Activated CD8-positive, alpha-beta memory T cell treated with anti-CD3 and anti-CD28 coated beads, Interleukin-2, amount 50 U/mL, for 24 hours (primary cell): ENCODE data around the gene PMEPA1.

Source experiments
- DNase-seq: peaks from one replicate; pipeline ENCODE4 v3.0.0-alpha.2; 2020; ENCODE audit errors: extremely low read depth

Gene PMEPA1, protein sequence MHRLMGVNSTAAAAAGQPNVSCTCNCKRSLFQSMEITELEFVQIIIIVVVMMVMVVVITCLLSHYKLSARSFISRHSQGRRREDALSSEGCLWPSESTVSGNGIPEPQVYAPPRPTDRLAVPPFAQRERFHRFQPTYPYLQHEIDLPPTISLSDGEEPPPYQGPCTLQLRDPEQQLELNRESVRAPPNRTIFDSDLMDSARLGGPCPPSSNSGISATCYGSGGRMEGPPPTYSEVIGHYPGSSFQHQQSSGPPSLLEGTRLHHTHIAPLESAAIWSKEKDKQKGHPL

GRCh38 chr20:57709823-57710799 lies at the start of gene PMEPA1:
PMEPA1 (minus strand) TSS chr20:57710015; CDS start chr20:57709582, 433 bp downstream.
- DNase-seq = peak; percentile 74

DNA sequence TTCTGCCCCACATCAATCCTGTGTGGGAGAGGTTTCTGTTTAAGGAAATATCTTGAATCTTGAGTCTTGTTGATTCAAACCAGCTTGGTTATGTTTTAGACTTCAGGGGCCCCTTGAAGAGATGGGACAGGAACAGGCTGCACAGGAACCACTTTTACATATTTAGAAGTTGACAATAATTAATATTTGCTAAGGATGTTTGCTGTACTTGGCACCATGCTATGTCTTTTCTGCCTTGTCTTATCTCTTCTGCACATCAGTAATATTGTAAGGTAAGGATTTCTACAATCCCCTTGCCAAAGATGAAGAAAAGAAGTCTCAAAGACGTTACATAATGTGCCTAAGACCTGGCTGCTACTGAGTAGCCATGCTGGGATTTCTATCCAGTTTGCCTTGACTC lies 48.0 kb upstream of the PMEPA1 start:
- DNase-seq = no peak

DNA sequence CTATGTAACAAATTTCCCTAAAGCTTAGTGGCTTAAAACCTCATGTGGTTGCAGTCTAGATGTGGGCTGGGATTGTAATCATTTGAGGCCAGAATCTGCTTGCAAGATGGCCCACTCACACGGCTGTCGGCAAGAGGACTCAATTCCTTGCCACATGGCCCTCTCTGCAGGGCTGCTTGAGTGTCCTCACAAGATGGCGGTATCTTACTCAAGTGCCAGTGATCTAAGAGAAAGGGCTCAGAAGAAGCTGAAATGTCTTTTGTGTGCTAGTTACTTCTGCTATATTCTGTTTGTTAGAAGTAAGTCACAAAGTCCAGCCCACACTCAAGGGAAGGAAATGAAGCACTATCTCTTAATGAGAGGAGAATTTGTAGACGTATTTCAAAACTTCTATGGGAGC lies 47.1 kb upstream of the PMEPA1 start:
- no peak for DNase-seq

DNA sequence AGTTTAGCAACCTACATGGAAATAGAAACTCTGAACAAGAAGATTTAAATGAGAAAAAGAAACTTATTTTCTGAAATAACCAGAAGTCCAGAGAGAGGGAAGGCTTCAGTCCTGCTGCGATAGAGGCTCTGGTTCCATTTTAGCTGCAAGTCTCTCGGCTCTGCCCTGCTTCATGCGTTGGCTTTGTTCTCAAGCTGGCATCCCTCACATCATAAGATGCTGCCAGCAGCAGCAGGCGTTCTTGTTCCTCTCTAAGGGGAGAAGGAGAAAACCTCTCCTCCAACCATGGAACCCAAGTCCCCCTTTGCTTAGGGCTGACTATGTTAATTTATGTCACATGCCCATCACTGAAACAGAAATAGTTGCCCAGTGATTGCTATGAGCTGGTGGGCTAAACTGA lies 46.4 kb upstream of the PMEPA1 start:
- DNase-seq = no peak

- no peak for DNase-seq
Measured at GRCh38 chr20:57755609-57756008, 45.8 kb upstream of the PMEPA1 start.

GRCh38 chr20:57754190-57754589 lies 44.4 kb upstream of the PMEPA1 start:
- DNase-seq = no peak

DNA sequence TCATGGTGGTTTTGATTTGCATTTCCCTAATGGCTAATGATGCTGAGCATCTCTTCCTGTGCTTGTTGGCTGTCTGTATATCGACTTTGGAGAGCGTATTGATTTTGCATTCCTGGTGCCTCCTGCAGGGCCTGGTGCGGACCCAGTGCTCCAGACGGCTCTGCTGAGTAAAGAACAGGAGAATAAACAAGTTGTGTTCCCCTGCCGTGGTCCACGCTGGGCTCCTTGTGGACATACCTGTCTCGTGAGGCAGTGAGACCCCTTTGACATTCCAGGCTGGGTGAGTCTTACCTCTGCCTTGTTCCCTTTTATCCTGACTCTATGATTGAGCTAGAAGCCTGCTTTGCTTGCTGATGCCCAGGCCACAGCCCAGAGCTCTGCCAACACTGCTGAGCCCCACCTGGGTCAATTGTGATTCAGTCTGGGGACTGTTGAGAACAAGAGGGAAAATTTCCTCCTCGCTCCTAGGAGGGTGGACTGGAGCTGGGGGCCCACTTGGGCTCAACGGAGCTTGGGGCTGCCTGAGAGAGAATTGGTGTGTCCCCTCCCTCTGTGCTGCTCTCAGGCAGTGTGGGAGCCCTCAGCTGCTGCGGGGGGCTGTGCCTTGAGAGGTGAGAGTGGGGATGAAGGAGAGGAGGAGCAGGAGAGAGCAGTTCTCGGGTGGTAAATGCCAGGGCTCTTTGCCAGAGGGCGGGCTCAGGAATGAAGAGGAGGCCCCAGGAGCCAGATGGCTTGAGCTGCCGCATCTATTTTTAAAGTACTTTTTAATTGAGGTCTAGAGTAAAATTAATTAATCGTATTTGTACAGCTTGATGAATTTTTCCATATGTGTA lies 43.7 kb upstream of the PMEPA1 start:
- no peak for DNase-seq

DNA sequence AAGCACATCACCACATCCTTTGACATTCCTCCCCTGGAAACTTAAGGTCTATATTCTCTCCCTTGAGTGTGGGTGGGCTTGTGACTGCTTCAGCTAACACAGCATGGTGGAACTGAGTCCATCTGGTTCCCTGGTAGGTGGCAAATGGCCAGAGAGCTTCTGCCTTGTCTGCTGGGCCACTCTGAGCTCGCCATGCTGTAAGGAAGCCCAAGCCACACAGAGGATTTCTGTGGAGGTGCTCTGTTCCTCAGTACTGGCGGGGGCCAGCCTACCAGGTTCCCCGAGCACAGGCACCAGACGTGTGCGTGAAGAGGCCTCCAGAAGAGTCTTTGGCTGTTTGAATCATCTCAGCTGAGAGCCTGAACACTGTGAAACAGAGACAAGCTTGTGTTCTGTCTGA lies 41.6 kb upstream of the PMEPA1 start:
- no peak for DNase-seq

- DNase-seq = no peak
Measured at GRCh38 chr20:57749869-57750268, 40.1 kb upstream of the PMEPA1 start.

GRCh38 chr20:57749131-57749690 lies 39.4 kb upstream of the PMEPA1 start:
- DNase-seq = no peak

DNA sequence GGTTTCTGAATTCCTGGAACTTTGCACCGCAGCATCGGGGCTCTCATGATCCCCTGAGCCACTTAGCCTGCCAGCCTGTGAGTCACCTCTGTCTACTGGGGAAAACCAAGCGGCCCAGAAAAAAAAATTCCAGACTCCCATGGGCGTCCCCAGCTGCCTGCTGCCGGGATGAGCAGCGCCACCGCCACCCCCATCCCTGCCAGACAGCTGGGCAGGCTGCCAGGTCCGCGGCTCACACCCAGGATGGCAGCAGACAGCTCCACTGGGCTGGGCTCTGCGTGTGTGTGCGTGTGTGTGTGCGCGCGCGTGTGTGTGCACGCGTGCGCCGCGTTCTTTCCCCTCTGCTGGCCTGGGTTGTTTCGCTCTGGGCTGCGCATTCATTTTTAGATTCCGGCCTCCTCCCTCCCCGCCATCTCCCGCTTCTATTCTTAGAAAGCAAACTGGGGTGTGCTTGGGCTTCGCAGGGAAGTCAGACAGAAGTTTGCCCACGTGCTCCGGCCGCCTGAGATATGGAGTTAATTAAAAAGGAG lies 38.9 kb upstream of the PMEPA1 start:
- DNase-seq = peak; percentile 2

DNA sequence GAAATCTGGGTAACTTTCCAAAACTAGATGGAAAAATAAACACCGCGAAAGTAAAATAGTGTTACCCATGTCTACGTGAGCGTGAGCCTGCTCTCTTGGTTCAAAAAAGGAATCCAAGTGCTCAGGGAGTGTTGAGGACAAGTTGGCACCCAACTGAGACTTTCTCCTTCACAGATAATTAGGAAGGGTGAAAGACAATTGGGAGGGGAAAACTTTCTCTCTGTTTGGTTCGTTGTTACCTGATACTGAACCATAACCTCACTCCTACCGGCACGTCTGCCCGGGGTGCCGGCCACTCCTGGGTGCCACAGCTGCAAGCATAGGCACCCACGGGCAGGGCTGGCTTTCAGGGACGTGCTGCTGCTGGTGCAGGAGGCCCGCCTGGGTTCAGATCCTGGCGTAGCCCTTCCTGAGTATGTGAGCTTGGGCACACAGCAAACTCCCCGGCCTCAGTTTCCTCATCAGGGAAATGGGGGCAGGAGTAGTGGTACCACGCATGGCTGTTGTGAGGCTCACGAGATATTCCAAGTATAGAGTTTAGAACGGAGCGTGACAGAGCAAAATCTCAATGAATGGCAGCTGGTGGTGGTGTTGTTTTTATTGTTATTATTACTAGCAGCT lies 38.2 kb upstream of the PMEPA1 start:
- DNase-seq = no peak

DNA sequence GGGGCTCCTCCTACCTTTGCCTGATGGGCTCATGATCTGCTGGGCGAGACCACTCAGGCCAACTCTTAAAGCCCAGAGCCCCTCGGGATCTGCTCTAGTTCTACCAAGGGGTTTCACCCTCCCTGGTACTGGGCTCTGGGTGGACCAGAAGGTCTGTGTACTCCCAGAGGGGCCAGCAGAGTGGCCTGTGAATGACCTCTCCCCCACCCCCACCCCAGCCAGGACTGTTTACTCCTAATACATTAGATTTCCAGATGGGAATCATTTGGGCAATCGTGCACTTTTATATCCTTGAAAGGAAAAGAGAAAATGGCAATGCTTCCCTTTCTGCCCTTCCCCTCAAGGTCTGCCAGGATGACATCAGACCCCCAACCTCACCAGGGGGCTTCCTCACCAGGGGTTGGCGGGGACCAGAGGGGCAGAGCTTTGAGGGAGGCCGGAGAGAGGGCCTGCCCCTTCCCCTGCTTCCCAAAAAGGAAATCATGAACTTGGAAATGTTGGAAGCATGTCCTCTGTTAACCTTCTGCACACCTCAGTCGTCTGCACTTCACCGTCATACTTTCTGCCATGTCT lies 37.1 kb upstream of the PMEPA1 start:
- no peak for DNase-seq

GRCh38 chr20:57746201-57746600 lies 36.4 kb upstream of the PMEPA1 start:
- DNase-seq = no peak

- DNase-seq = no peak
Measured at GRCh38 chr20:57744206-57744605, 34.4 kb upstream of the PMEPA1 start.

DNA sequence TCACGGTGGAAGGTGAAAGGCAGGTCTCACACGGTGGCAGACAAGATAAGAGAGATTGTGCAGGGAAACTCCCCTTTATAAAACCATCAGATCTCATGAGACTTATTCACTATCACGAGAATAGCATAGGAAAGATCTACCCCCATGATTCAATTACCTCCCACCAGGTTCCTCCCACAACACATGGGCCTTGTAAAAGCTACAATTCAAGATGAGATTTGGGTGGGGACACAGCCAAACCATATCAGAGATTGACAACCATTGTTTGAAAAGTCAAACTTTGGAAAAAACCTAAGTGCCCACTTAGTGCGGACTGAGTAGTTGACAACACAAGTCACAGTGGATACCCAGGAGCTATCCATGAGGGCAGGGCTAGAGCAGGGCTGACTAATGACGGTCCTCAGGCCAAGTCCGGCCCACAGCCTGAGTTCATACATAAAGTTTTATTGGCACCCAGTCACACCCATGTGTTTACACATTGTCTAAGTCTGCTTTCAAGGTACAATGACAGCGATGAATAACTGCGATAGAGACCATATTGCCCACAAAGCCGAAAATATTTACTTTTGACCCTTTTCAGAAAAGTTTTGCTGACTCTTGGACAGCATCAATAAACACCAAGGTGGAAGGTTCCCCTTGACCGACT lies 33.8 kb upstream of the PMEPA1 start:
- DNase-seq = no peak

DNA sequence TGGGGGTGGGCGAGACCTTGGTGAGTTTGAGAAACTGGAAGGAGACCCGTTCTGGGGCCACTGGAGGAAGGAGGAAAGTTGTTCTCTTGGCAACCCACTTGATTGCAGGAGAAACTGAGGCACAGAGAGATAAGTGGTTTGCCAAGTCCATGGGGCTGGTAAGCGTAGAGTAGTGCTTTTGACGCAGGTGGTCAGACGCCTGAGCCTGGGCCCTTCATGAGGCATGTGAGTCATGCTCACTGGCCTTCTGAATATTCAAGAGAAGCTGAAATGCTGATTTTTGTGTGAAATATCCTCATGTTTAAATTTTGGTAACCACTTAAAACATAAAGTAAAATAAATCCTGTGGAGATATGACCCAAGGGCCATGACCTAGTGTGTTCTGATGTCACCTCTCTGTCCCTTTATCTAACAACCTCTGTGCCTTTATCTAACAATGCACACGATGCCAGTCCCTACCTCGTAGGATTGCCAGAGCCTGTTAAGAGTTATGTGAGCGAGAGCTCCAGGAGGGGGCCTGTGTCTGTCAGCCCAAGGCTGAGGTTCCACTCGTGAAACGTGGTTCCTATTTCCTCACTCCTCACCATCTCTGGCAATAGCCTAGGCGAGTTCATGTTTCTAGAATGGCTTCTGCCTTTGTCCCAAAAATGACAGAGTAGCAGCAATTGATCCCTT lies 32.8 kb upstream of the PMEPA1 start:
- no peak for DNase-seq

DNA sequence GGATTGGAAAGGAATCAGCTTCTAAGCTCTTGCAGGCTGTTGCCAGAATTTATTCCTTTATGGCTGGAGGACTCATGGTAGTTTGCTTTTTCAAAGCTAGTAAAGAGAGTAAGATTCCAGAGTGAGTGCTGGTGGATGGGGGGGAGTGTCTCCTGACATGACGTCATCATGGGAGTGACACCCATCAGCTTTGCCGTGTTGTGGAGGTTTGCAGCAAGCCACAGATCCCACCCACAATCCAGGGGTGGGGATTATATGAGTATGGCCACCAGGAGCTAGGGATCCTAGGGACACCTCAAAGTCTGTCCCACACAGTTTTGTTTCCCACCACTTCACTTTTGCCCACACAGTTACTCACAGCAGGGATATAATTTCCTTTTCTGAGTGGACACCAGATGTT lies 28.7 kb upstream of the PMEPA1 start:
- DNase-seq = no peak

GRCh38 chr20:57738053-57738452 lies 28.2 kb upstream of the PMEPA1 start:
- no peak for DNase-seq

DNA sequence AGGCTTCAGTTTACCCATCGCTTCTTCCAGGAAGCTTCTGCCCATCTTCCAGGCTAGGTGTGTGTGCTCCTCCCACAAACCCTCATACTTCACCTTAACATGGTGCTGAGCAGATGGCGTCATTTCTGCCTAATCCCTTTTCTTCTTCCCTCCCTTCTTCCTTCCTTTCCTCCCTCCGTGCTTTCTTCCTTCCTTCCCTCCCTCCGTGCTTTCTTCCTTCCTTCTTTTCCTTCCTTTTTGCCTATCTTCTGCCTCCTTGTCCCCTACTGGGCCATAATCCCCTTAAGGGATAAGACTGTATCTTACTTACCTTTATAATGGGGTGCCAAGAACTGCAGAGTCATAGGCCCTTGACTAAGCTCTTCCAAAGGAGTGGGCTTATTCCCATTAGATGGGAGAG lies 27.5 kb upstream of the PMEPA1 start:
- no peak for DNase-seq
